HepG2 (cell line): ENCODE measurements around the gene GRIK3. TPM values are rescaled to one million over a fixed set of nuclear protein-coding genes. Genes with fewer than 3 reads are reported as not detected.

ENCODE experiments used
- ATAC-seq: fragments of 200-7000 bp; cut with Tn5 transposase; 3 replicates; pipeline ENCODE4 v1.9.1; 2020; ENCODE audit warnings: mild to moderate bottlenecking, moderate library complexity
- BruUV-seq: library from RNA; stranded (reverse); fragments of 400-500 nt; replicated peaks from 2 replicates; lab custom pipeline; 2021; lab: Mats Ljungman, UMichigan
- CTCF ChIA-PET: fragments of 300-600 bp; formaldehyde crosslinking; extraction: SDS; loops from one replicate; lab custom pipeline; 2021; ENCODE audit warnings: low total read pairs, inconsistent platforms, low intra/inter-chr PET ratio; lab: Yijun Ruan, JAX
- POLR2A ChIA-PET: fragments of 350-600 bp; sonication (Branson Sonifier 250); formaldehyde crosslinking; loops from one replicate; lab custom pipeline; 2020; ENCODE audit warnings: antibody characterized with exemption, inconsistent platforms; lab: Yijun Ruan, JAX
- DNase-seq: peaks from one replicate; pipeline ENCODE4 v3.0.0-alpha.2; 2015; ENCODE audit warnings: low spot score
- FAIRE-seq: peaks from 3 replicates; lab custom pipeline; 2011; peaks lifted over from hg19 to GRCh38; lab: Jason Lieb, UNC
- H2AFZ ChIP-seq: one replicate; pipeline ENCODE4 v1.6.1; 2011; ENCODE audit warnings: low read length, inconsistent platforms
- H3K27ac ChIP-seq: fragments of 300-600 bp; 3 replicates; pipeline ENCODE4 v1.8.0; 2011; ENCODE audit warnings: mixed run types, mild to moderate bottlenecking, mixed read lengths, low read length, inconsistent platforms; ENCODE audit not compliant: insufficient read depth; ENCODE audit errors: extremely low read length
- H3K27me3 ChIP-seq, 2 experiments: fragments of 200-600 bp in 1 of 2; 2 replicates in 1 of 2; 3 replicates in 1 of 2; pipeline versions ENCODE4 v1.6.0 to v1.8.0; 2011; ENCODE audit warnings: low read length in 2 of 2, mild to moderate bottlenecking in 2 of 2, moderate library complexity in 2 of 2, inconsistent platforms in 1 of 2; ENCODE audit not compliant: insufficient read depth in 2 of 2, control insufficient read depth in 1 of 2
- H3K36me3 ChIP-seq, 2 experiments: fragments of 200-600 bp in 1 of 2; replicated peaks in 1 of 2; 2 replicates in 1 of 2; 3 replicates in 1 of 2; pipeline versions ENCODE4 v1.5.1 to v1.8.0; 2011; ENCODE audit warnings: low read length in 2 of 2, inconsistent platforms in 1 of 2; ENCODE audit not compliant: insufficient read depth in 2 of 2, control insufficient read depth in 1 of 2
- H3K4me1 ChIP-seq: 2 replicates; pipeline ENCODE4 v1.5.1; 2012; ENCODE audit warnings: low read length, inconsistent platforms; ENCODE audit not compliant: insufficient read depth
- H3K4me2 ChIP-seq: 2 replicates; pipeline ENCODE4 v1.6.0; 2011; ENCODE audit warnings: low read depth, low read length, inconsistent platforms
- H3K4me3 ChIP-seq, 3 experiments: fragments of 200-600 bp in 1 of 3; sonication (generic), shearing (Covaris generic) in 1 of 3; replicated peaks in 1 of 3; 2 replicates each; pipeline ENCODE4 v1.5.1; 2011 to 2016; ENCODE audit warnings: low read length in 3 of 3, inconsistent platforms in 2 of 3, low read depth in 2 of 3, mild to moderate bottlenecking in 2 of 3, control low read depth in 1 of 3, mixed read lengths in 1 of 3; ENCODE audit not compliant: insufficient read depth in 1 of 3
- H3K79me2 ChIP-seq: one replicate; pipeline ENCODE4 v1.6.1; 2011; ENCODE audit warnings: low read length, inconsistent platforms; ENCODE audit not compliant: insufficient read depth
- H3K9ac ChIP-seq: 2 replicates; pipeline ENCODE4 v1.6.0; 2011; ENCODE audit warnings: mild to moderate bottlenecking, low read depth, low read length, inconsistent platforms; ENCODE audit not compliant: insufficient read depth
- H3K9me3 ChIP-seq: 2 replicates; pipeline ENCODE4 v1.5.1; 2012; ENCODE audit warnings: mild to moderate bottlenecking, low read length
- H4K20me1 ChIP-seq: 2 replicates; pipeline ENCODE4 v1.6.0; 2011; ENCODE audit warnings: inconsistent platforms, mild to moderate bottlenecking, low read length, moderate library complexity; ENCODE audit not compliant: insufficient read depth
- CEBPB ChIP-seq: IDR thresholded peaks from 2 replicates; pipeline ENCODE4 v1.6.1; 2011; ENCODE audit warnings: low read depth, low read length, improper control_type of control experiment, borderline replicate concordance
- DR1 ChIP-seq: sonication (generic); formaldehyde crosslinking; IDR thresholded peaks from 2 replicates; pipeline ENCODE4 v1.8.0; 2021; ENCODE audit warnings: mild to moderate bottlenecking, missing genetic modification reagents, inconsistent platforms
- FOXA1 ChIP-seq, 2 experiments: fragments of 450-650 bp in 1 of 2; sonication (generic) in 1 of 2; formaldehyde crosslinking in 1 of 2; IDR thresholded peaks; 2 replicates each; pipeline versions ENCODE4 v1.4.0 to v1.6.1; 2016 to 2020; ENCODE audit warnings: missing genetic modification reagents in 1 of 2
- NRL ChIP-seq: sonication (generic); formaldehyde crosslinking; IDR thresholded peaks from 2 replicates; pipeline ENCODE4 v1.5.0; 2020; ENCODE audit warnings: missing genetic modification reagents, mild to moderate bottlenecking, moderate library complexity, borderline replicate concordance
- SAP130 ChIP-seq: IDR thresholded peaks from 2 replicates; pipeline ENCODE4 v1.6.1; 2016; ENCODE audit warnings: low read depth
- STAG1 ChIP-seq: sonication (generic); formaldehyde crosslinking; IDR thresholded peaks from 2 replicates; pipeline ENCODE4 v1.4.0; 2020; ENCODE audit warnings: missing genetic modification reagents
- SUZ12 ChIP-seq: fragments of 150-350 bp; IDR thresholded peaks from 2 replicates; pipeline ENCODE4 v1.6.1; 2014; ENCODE audit warnings: low read depth, low read length
- TAF1 ChIP-seq: sonication (generic); formaldehyde crosslinking; IDR thresholded peaks from 2 replicates; pipeline ENCODE4 v1.4.0; 2020; ENCODE audit warnings: missing genetic modification reagents
- ZNF124 ChIP-seq: sonication (generic); formaldehyde crosslinking; IDR thresholded peaks from 2 replicates; pipeline ENCODE4 v1.4.0; 2020; ENCODE audit warnings: missing genetic modification reagents
- ZNF337 ChIP-seq: sonication (generic); formaldehyde crosslinking; IDR thresholded peaks from 2 replicates; pipeline ENCODE4 v1.5.1; 2020; ENCODE audit warnings: missing genetic modification reagents, low read depth, mild to moderate bottlenecking, borderline replicate concordance
- ZNF547 ChIP-seq: sonication (generic); formaldehyde crosslinking; IDR thresholded peaks from 2 replicates; pipeline ENCODE4 v1.5.1; 2020; ENCODE audit warnings: mild to moderate bottlenecking, missing genetic modification reagents
- ZSCAN31 ChIP-seq: sonication (generic); formaldehyde crosslinking; IDR thresholded peaks from 2 replicates; pipeline ENCODE4 v1.5.0; 2020; ENCODE audit warnings: low read depth, mild to moderate bottlenecking, missing genetic modification reagents
- WGBS: methylation state at CpG from one replicate; pipeline ENCODE4 v1.1.6; 2017; ENCODE audit warnings: low lambda C conversion rate; 5-methylcytosine and 5-hydroxymethylcytosine counted together
- in situ Hi-C: cut with HindIII; loops from 2 replicates; pipeline ENCODE4 v1.10.0; 2017; ENCODE audit warnings: low pct_unique_long_range_greater_than_20kb; ENCODE audit not compliant: extremely low pct_ligation_motif_present
- intact Hi-C: fragments of 100-400 bp; cut with micrococcal nuclease; formaldehyde crosslinking; loops from one replicate; pipeline ENCODE4 v1.10.0; 2022; ENCODE audit not compliant: unreplicated experiment
- polyA plus RNA-seq, 8 experiments: library from polyadenylated mRNA; depleted of rRNA in 3 of 8; stranded (reverse) in 7 of 8; unstranded in 1 of 8; fragments of >200 nt; fragmentation: Illumina TruSeq in 4 of 8; extraction: Trizol in 4 of 8; gene quantifications; 2 replicates each; pipeline versions ENCODE4 v1.2.1 to v1.2.3, GENCODE V29; 2011 to 2016; ENCODE audit warnings: low read depth in 4 of 8, missing spikeins in 1 of 8, mixed read lengths in 1 of 8; ENCODE audit not compliant: insufficient read depth in 1 of 8
- total RNA-seq, 5 experiments: library from RNA; depleted of rRNA; stranded (reverse); fragments of >200 nt; fragmentation: Illumina TruSeq; extraction: Trizol; gene quantifications; 2 replicates each; pipeline ENCODE4 v1.2.3, GENCODE V29; 2016; ENCODE audit warnings: low read depth in 1 of 5
- TF ChIP-seq, protein P1 (sequence below): sonication (generic); formaldehyde crosslinking; conservative IDR thresholded peaks from 2 replicates; pipeline ENCODE4 v1.4.0; 2020; ENCODE audit warnings: missing genetic modification reagents
- TF ChIP-seq, protein P2 (sequence below): IDR thresholded peaks from 2 replicates; pipeline ENCODE4 v1.6.1; 2016; ENCODE audit warnings: control low read depth
- TF ChIP-seq, protein P3 (sequence below): sonication (generic); formaldehyde crosslinking; IDR thresholded peaks from 2 replicates; pipeline ENCODE4 v1.4.0; 2020; ENCODE audit warnings: missing genetic modification reagents, borderline replicate concordance
- TF ChIP-seq, protein P4 (sequence below): sonication (generic); formaldehyde crosslinking; IDR thresholded peaks from 2 replicates; pipeline ENCODE4 v1.4.0; 2020; ENCODE audit warnings: missing genetic modification reagents

The GRIK3 gene
- total and polyA plus RNA-seq, 2 of the 13 experiments (the other 11 are each of a cell fraction or from before 2014, with no cell fraction given) = not detected

DNA sequence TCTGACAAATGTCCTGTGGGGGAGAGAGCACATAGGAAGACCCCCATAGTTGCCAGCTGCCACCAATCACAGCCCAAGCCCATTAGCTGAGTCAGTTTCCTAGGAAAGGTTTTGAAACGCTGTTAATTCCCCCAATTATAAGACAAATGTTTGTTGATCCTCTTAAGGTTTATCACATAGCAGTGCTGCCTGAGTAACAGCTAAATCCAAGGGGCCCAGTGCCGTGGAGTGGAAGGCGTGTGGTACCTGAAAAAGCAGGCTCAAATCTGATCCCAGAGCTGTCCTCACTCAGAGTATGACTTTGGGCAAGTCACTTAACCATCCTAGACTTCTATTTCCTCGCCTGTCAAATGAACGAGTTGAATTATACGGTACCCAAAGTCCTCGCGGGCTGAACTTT lies 69.5 kb downstream of the GRIK3 start:
- no peak overlapping the region for H2AFZ ChIP-seq
- POLR2A ChIA-PET = no interaction called here
- CTCF ChIA-PET = no interaction called here
- BruUV-seq = no TSS peak
- H3K4me2 ChIP-seq = no peak overlapping the region
- no peak for TF ChIP-seq FOXA1 (IDR thresholded peaks at IDR 0.05)
- no peak for TF ChIP-seq FOXA1 (CRISPR knock-in tag; IDR thresholded peaks at IDR 0.05)
- TF ChIP-seq, protein P1, sequence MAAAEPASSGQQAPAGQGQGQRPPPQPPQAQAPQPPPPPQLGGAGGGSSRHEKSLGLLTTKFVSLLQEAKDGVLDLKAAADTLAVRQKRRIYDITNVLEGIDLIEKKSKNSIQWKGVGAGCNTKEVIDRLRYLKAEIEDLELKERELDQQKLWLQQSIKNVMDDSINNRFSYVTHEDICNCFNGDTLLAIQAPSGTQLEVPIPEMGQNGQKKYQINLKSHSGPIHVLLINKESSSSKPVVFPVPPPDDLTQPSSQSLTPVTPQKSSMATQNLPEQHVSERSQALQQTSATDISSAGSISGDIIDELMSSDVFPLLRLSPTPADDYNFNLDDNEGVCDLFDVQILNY (CRISPR knock-in tag) = no peak
- no peak for TF ChIP-seq ZNF124 (CRISPR knock-in tag)
- TF ChIP-seq, protein P2, sequence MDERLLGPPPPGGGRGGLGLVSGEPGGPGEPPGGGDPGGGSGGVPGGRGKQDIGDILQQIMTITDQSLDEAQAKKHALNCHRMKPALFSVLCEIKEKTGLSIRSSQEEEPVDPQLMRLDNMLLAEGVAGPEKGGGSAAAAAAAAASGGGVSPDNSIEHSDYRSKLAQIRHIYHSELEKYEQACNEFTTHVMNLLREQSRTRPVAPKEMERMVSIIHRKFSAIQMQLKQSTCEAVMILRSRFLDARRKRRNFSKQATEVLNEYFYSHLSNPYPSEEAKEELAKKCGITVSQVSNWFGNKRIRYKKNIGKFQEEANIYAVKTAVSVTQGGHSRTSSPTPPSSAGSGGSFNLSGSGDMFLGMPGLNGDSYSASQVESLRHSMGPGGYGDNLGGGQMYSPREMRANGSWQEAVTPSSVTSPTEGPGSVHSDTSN (CRISPR knock-in tag) = no peak
- no peak for TF ChIP-seq SAP130 (CRISPR knock-in tag)
- TF ChIP-seq TAF1 (CRISPR knock-in tag) = no peak
- TF ChIP-seq SUZ12 = no peak
- no peak for TF ChIP-seq DR1
- no peak for TF ChIP-seq NRL (CRISPR knock-in tag)
- TF ChIP-seq, protein P3, sequence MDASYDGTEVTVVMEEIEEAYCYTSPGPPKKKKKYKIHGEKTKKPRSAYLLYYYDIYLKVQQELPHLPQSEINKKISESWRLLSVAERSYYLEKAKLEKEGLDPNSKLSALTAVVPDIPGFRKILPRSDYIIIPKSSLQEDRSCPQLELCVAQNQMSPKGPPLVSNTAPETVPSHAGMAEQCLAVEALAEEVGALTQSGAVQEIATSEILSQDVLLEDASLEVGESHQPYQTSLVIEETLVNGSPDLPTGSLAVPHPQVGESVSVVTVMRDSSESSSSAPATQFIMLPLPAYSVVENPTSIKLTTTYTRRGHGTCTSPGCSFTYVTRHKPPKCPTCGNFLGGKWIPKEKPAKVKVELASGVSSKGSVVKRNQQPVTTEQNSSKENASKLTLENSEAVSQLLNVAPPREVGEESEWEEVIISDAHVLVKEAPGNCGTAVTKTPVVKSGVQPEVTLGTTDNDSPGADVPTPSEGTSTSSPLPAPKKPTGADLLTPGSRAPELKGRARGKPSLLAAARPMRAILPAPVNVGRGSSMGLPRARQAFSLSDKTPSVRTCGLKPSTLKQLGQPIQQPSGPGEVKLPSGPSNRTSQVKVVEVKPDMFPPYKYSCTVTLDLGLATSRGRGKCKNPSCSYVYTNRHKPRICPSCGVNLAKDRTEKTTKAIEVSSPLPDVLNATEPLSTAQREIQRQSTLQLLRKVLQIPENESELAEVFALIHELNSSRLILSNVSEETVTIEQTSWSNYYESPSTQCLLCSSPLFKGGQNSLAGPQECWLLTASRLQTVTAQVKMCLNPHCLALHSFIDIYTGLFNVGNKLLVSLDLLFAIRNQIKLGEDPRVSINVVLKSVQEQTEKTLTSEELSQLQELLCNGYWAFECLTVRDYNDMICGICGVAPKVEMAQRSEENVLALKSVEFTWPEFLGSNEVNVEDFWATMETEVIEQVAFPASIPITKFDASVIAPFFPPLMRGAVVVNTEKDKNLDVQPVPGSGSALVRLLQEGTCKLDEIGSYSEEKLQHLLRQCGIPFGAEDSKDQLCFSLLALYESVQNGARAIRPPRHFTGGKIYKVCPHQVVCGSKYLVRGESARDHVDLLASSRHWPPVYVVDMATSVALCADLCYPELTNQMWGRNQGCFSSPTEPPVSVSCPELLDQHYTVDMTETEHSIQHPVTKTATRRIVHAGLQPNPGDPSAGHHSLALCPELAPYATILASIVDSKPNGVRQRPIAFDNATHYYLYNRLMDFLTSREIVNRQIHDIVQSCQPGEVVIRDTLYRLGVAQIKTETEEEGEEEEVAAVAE (CRISPR knock-in tag) = no peak
- TF ChIP-seq CEBPB = no peak
- TF ChIP-seq, protein P4, sequence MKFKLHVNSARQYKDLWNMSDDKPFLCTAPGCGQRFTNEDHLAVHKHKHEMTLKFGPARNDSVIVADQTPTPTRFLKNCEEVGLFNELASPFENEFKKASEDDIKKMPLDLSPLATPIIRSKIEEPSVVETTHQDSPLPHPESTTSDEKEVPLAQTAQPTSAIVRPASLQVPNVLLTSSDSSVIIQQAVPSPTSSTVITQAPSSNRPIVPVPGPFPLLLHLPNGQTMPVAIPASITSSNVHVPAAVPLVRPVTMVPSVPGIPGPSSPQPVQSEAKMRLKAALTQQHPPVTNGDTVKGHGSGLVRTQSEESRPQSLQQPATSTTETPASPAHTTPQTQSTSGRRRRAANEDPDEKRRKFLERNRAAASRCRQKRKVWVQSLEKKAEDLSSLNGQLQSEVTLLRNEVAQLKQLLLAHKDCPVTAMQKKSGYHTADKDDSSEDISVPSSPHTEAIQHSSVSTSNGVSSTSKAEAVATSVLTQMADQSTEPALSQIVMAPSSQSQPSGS (CRISPR knock-in tag) = no peak
- TF ChIP-seq ZSCAN31 = no peak
- TF ChIP-seq ZNF547 (CRISPR knock-in tag) = no peak
- no peak for TF ChIP-seq STAG1
- no peak for TF ChIP-seq ZNF337 (CRISPR knock-in tag)
- TF ChIP-seq, all 625 proteins: peak for 0
- Histone ChIP-seq H3K4me1 (no peaks in the 10 kb centered on the region), H3K36me3 (no peaks in the 10 kb centered on the region), H3K9me3 (no peaks in the 10 kb centered on the region), H3K27me3 (peaks cover 0 to 3% of the 10 kb centered on the region in 2 experiments; a peak in 2 of 5 replicates), H4K20me1 (0 out of 2 replicates have a peak, but pooled peaks cover 2% of the 10 kb centered on the region), H3K79me2 (no peaks in the 10 kb centered on the region), H3K4me3 (no peak overlapping the region), H3K27ac (no peak overlapping the region), H3K9ac (no peak overlapping the region)
- in situ Hi-C loops (no loop called here), intact Hi-C loops (no loop called here)
- no peak for FAIRE-seq
- 30% methylated on average over 8 of the region's 8 CpGs for WGBS
- no peak for DNase-seq
- ATAC-seq = no peak
